Measurements from ENCODE around the gene FZR1. TPM values are rescaled to one million over a fixed set of nuclear protein-coding genes. Genes with fewer than 3 reads are reported as not detected.
A peak's percentile ranks its signal among the peaks of the same experiment; 100 is the strongest.

The FZR1 gene
- total RNA-seq, 1 experiment from 2014 or later: 57.0 TPM

DNA sequence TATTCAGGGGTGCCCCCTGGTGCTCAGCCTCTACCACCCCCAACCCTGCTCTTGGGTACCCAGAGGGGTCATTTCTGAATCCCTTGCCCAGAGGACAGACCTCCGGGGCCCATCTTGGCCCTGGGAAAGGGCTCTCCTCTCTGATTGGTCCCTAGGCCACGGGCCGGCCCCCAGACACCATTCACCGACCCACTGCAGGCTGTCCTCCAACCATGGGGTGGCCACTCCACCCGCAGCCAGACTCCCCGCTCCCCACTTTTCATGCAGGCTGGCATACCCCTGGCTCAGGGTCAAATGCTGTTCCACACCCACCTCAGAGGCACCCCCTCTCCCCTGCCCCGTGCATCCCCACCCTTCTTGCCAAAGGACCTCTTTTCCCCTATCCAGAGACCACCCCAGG, 40.6 kb upstream of the FZR1 start:
- intact Hi-C loops (cut with micrococcal nuclease; ENCODE audit: unreplicated experiment): no loop called here
- POLR2A ChIA-PET (ENCODE audit: unreplicated experiment): no interaction called here
- no peak for TF ChIP-seq EZH2 (IDR thresholded peaks at IDR 0.05; ENCODE audit: low read depth)
- TF ChIP-seq, protein P1, sequence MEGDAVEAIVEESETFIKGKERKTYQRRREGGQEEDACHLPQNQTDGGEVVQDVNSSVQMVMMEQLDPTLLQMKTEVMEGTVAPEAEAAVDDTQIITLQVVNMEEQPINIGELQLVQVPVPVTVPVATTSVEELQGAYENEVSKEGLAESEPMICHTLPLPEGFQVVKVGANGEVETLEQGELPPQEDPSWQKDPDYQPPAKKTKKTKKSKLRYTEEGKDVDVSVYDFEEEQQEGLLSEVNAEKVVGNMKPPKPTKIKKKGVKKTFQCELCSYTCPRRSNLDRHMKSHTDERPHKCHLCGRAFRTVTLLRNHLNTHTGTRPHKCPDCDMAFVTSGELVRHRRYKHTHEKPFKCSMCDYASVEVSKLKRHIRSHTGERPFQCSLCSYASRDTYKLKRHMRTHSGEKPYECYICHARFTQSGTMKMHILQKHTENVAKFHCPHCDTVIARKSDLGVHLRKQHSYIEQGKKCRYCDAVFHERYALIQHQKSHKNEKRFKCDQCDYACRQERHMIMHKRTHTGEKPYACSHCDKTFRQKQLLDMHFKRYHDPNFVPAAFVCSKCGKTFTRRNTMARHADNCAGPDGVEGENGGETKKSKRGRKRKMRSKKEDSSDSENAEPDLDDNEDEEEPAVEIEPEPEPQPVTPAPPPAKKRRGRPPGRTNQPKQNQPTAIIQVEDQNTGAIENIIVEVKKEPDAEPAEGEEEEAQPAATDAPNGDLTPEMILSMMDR (conservative IDR thresholded peaks at IDR 0.05): no peak

DNA sequence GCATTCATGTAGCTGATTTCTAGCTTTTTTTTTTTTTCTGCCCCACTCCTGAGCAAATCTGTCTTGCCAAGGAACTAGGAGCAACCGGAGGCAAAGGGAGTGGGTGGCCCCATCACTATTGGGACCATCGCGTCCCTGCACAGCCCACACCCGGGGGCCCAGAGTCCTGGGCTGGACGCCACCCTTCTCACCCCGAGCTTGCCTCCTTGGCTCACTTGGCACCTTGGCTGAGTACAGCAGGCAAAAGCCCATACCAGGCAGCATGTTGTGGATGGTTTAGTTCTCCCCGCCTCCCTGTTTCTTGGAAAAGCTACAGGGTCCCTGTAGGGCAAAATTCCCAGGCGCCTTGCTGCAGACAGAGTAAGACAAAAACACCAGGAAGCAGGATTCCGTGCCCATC, 39.5 kb upstream of the FZR1 start:
- POLR2A ChIA-PET (ENCODE audit: unreplicated experiment): no interaction called here
- CTCF ChIA-PET: interaction anchor here (0.6 to 0.7 kb wide), 2 partner anchors 126 to 213 kb away, joined by 3 to 5 read pairs; no protein-coding TSS in a partner anchor
- Histone ChIP-seq H3K9me3 (ENCODE audit: insufficient read depth, low read depth) (no peaks in the 10 kb centered on the region), H3K4me2 (no peak overlapping the region), H4K20me1 (ENCODE audit: insufficient read depth) (no peaks in the 10 kb centered on the region), H3K4me3 (no peak overlapping the region), H3F3A (ENCODE audit: insufficient read depth, low read depth) (0 out of 2 replicates have a peak, but pooled peaks cover 3% of the 10 kb centered on the region), H2AFZ (no peak overlapping the region), H3K79me2 (ENCODE audit: low read depth) (no peaks in the 10 kb centered on the region), H3K27ac (no peak overlapping the region), H3K4me1 (replicated peaks; ENCODE audit: insufficient read depth) (no peaks in the 10 kb centered on the region), H3K36me3 (ENCODE audit: low read depth) (no peaks in the 10 kb centered on the region), H3K9me2 (ENCODE audit: insufficient read depth) (no peaks in the 10 kb centered on the region), H3K27me3 (ENCODE audit: insufficient read depth, low read depth) (no peaks in the 10 kb centered on the region)
- no TSS peak for BruUV-seq (replicated peaks)
- intact Hi-C loops (cut with micrococcal nuclease; ENCODE audit: unreplicated experiment): no loop called here
- TF ChIP-seq EZH2 (IDR thresholded peaks at IDR 0.05; ENCODE audit: low read depth): no peak
- TF ChIP-seq, protein P1 (conservative IDR thresholded peaks at IDR 0.05): no peak
- no peak for DNase-seq

More for the DNA sequence above, 40.6 kb upstream of the FZR1 start:
- Histone ChIP-seq H3K4me2 (no peak overlapping the region), H3K27me3 (ENCODE audit: insufficient read depth, low read depth) (no peaks in the 10 kb centered on the region), H3F3A (ENCODE audit: insufficient read depth, low read depth) (0 out of 2 replicates have a peak, but pooled peaks cover 3% of the 10 kb centered on the region), H3K4me3 (no peak overlapping the region), H3K9me2 (ENCODE audit: insufficient read depth) (no peaks in the 10 kb centered on the region), H3K79me2 (ENCODE audit: low read depth) (no peaks in the 10 kb centered on the region), H4K20me1 (ENCODE audit: insufficient read depth) (no peaks in the 10 kb centered on the region), H3K4me1 (replicated peaks; ENCODE audit: insufficient read depth) (no peaks in the 10 kb centered on the region), H3K27ac (no peak overlapping the region), H2AFZ (no peak overlapping the region), H3K36me3 (ENCODE audit: low read depth) (no peaks in the 10 kb centered on the region), H3K9me3 (ENCODE audit: insufficient read depth, low read depth) (no peaks in the 10 kb centered on the region)
- no peak for DNase-seq
- CTCF ChIA-PET: interaction anchor here (0.7 kb wide), 2 partner anchors 20 to 160 kb away, joined by 3 to 7 read pairs; no protein-coding TSS in a partner anchor
- BruUV-seq (replicated peaks): TSS peak; percentile 28

DNA sequence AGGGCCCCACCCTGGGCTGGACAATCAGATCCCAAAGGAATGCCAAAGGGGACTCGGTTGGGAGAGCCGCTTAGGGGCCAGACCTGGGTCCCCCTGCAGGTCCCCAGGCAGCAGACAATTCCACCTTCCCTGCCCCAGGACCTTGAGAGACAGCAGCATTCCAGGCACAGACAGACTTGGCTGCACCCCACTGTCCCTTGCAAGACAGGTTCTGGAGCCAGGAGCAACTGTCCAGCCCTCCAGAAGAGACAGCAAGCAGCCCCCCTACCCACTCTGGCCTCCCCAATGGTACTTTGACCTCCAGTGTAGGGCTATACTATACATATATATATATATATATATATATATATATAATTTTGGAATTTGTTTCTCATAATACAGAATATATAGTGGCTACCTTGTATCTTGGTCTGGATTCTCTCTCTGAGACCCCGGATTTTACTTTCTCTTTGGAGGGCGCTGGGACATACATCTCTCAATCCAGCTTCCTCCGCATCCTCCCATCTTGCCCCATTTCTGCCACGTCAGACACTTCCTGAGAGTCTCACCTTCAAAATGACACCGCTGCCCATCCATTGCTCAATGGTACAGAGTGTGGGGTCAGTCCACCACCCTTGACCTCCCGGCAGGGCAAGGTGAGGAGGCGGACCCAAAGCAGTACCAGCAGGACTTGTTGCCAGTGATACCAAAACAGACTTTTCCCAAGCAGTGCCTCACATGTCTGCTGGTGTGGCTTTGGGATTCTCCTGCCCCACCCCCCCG, 38.5 kb upstream of the FZR1 start:
- no peak for DNase-seq
- intact Hi-C loops (cut with micrococcal nuclease; ENCODE audit: unreplicated experiment): no loop called here
- TF ChIP-seq EZH2 (IDR thresholded peaks at IDR 0.05; ENCODE audit: low read depth): no peak
- TF ChIP-seq, protein P1 (conservative IDR thresholded peaks at IDR 0.05): no peak
- Histone ChIP-seq H3K79me2 (ENCODE audit: low read depth) (no peaks in the 10 kb centered on the region), H3K4me2 (no peak overlapping the region), H3K9me2 (ENCODE audit: insufficient read depth) (no peaks in the 10 kb centered on the region), H3K36me3 (ENCODE audit: low read depth) (no peaks in the 10 kb centered on the region), H3K4me1 (replicated peaks; ENCODE audit: insufficient read depth) (no peaks in the 10 kb centered on the region), H3K27ac (no peak overlapping the region), H3K9me3 (ENCODE audit: insufficient read depth, low read depth) (no peaks in the 10 kb centered on the region), H2AFZ (no peak overlapping the region), H4K20me1 (ENCODE audit: insufficient read depth) (no peaks in the 10 kb centered on the region), H3K27me3 (ENCODE audit: insufficient read depth, low read depth) (no peaks in the 10 kb centered on the region), H3F3A (ENCODE audit: insufficient read depth, low read depth) (0 out of 2 replicates have a peak, but pooled peaks cover 3% of the 10 kb centered on the region), H3K4me3 (no peak overlapping the region)
- CTCF ChIA-PET: no interaction called here
- BruUV-seq (replicated peaks): no TSS peak
- POLR2A ChIA-PET (ENCODE audit: unreplicated experiment): interaction anchor here (0.6 kb wide), 1 partner anchor 16 kb away, joined by 8 read pairs; no protein-coding TSS in a partner anchor
